DOHH2 (cell line): Measurements from ENCODE around the gene ZBTB25.

Experiments used
- EZH2phosphoT487 ChIP-seq: fragments of 200-600 bp; sonication (generic); IDR thresholded peaks from 2 replicates; pipeline ENCODE4 v1.6.1; 2017; ENCODE audit warnings: borderline replicate concordance, mild to moderate bottlenecking, antibody characterized with exemption, low read length, moderate library complexity, mixed read lengths
- TF ChIP-seq, protein P1 (sequence below): fragments of 200-600 bp; sonication (generic); IDR thresholded peaks from one replicate; pipeline ENCODE4 v1.5.1; 2014; ENCODE audit warnings: antibody characterized with exemption, mild to moderate bottlenecking, low read depth, low read length; ENCODE audit not compliant: poor library complexity, severe bottlenecking

GRCh38 chr14:64508215-64508776, 4.7 kb upstream of the ZBTB25 start:
- TF ChIP-seq, protein P1, sequence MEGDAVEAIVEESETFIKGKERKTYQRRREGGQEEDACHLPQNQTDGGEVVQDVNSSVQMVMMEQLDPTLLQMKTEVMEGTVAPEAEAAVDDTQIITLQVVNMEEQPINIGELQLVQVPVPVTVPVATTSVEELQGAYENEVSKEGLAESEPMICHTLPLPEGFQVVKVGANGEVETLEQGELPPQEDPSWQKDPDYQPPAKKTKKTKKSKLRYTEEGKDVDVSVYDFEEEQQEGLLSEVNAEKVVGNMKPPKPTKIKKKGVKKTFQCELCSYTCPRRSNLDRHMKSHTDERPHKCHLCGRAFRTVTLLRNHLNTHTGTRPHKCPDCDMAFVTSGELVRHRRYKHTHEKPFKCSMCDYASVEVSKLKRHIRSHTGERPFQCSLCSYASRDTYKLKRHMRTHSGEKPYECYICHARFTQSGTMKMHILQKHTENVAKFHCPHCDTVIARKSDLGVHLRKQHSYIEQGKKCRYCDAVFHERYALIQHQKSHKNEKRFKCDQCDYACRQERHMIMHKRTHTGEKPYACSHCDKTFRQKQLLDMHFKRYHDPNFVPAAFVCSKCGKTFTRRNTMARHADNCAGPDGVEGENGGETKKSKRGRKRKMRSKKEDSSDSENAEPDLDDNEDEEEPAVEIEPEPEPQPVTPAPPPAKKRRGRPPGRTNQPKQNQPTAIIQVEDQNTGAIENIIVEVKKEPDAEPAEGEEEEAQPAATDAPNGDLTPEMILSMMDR = no peak
- TF ChIP-seq EZH2phosphoT487 = no peak
